GM18507 (cell line): ENCODE results near the gene PDE3B.
A peak's percentile ranks its signal among the peaks of the same experiment; 100 is the strongest.
"Not testable (repeated sequence)": the region's sequence is repeated elsewhere in the genome, so short reads cannot be mapped to it uniquely, and the experiment has no call there.

Experiments
- DNase-seq: peaks from one replicate; pipeline ENCODE4 v3.0.0; 2011; ENCODE audit warnings: low read depth; ENCODE audit not compliant: insufficient read length; ENCODE audit errors: extremely low spot score
- FAIRE-seq: peaks from 2 replicates; lab custom pipeline; 2011; peaks lifted over from hg19 to GRCh38; lab: Jason Lieb, UNC

Gene PDE3B

DNA sequence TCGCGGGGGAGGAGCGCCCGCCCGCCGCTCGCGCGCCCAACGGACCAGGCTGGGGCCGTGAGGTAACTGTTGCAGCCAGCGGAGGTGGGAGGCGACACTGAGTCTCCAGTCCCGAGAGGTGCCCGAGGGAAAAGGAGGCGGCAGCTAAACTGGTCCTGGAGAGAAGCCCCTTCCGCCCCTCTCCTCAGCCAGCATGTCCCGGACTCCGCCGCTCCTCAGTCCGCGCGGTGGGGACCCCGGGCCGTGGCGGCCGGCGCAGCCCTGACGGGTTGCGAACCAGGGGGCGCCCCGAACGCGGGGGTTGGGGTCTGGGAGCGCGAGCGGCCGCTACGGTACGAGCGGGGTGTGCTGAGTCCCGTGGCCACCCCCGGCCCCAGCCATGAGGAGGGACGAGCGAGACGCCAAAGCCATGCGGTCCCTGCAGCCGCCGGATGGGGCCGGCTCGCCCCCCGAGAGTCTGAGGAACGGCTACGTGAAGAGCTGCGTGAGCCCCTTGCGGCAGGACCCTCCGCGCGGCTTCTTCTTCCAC is at the start of gene PDE3B:
PDE3B (plus strand) TSS at position 108 of the 529 bp plus-strand sequence; CDS start at position 380, 272 bp downstream.
- FAIRE-seq (no peak), DNase-seq (no peak)

DNA sequence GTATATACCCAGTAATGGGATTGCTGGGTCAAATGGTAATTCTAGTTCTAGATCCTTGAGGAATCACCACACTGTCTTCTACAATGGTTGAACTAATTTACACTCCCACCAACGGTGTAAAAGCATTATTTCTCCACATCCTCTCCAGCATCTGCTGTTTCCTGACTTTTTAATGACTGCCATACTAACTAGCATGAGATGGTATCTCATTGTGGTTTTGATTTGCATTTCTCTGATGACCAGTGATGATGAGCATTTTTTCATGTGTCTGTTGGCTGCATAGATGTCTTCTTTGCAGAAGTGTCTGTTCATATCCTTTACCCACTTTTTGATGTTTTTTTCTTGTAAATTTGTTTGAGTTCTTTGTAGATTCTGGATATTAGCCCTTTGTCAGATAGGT is 48.3 kb upstream of the PDE3B start:
- not testable (repeated sequence) for DNase-seq, FAIRE-seq

DNA sequence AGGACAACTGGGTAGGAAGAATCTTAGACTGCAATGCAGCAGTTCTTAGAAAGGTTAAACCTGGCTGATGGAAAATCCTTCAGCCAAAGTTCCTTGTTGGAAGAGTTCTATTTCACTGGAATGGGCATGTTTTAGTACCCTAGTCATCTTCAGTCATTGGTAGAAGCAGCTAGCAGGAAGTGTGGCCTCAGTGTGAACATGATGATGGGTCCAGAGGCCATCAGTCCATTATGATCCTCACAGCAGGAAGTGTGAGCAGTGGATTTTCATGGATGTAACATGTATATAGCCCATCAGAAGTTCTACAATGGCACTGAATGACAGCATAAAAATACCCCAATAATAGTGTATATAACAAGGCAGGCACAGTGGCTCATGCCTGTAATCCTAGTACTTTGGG is 35.9 kb upstream of the PDE3B start:
- no peak for FAIRE-seq
- DNase-seq, result no peak

DNA sequence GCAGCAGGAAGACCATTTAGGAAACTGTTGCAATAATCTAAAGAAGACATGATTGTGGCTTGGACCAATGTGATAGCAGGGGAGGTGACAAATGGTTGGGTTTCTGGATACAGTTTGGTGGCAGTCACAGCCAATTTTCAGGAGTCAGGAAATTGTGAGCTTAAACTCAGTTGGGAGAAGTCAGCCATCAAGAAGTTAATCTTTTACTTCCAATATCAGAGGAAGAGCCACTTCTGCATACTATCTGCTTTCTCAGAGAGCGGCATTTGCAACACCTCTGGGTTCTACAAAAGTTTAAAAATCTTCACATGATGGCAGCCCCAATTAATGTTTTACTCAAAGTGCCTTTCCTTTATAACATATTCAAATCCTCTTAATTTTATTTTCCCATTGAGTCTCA is 33.7 kb upstream of the PDE3B start:
- FAIRE-seq, result no peak
- no peak for DNase-seq

DNA sequence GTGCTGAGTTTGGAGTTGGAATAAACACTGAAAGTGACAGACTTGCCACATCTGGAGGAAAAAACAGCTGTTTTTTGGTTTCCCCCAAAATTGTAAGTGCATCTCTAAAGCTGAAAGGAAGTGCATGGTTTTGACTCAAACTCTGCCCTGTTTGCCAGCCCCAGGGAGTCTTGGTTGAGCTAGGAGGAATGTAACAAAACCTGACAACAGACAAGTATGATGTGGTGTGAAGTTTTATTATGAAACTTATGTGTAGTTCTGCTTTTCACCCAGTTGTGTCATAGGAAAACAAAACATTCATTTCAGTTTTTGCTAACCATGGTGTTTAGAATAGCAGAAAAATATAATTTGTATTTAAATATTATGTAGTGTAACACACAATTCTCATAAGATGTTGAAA is 31.7 kb upstream of the PDE3B start:
- DNase-seq, result no peak
- FAIRE-seq, result no peak

DNA sequence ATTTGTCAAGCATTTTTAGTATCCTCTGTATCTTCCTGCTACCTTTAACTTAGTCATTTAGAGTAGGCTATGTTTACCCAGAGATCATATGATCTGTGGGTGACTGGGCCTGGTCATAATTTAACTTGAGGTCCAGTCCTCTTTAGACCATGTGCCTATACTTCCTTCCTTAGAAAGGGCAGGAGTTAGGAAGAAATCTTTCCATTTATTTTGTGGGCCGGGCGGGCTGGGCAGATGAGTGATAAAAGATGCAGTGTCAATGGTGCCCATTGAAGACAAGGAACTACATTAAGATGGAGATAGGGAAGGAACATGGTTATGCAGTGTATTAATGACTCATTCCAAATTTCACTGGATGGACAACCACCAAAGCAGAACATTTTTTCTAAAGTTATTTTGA is 30.9 kb upstream of the PDE3B start:
- DNase-seq, result no peak
- no peak for FAIRE-seq

DNA sequence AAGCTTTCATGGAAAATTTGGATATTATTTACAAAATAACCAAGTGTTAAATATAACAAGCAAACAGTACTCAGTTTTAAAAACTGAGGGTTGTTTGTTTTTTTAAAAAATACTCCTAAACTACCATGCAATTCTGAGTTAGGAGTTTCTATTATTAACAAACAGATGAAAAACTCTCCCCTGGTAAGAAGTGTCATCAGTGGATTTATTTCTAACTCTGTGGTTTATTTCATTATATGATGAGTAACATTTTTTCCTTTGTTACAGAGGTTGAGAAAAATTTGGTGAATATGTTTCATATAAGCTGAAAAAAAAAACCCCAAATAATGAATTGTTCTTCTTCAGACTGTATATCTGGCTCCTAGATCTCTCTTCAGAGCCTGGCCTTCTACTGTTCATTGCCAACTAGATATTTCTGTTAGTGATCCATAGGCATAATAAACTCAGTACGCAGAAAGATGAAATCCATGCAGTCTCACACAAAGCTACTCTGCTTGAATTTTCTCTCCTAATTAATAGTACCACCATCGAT is 29.4 kb upstream of the PDE3B start:
- DNase-seq (no peak), FAIRE-seq (no peak)

DNA sequence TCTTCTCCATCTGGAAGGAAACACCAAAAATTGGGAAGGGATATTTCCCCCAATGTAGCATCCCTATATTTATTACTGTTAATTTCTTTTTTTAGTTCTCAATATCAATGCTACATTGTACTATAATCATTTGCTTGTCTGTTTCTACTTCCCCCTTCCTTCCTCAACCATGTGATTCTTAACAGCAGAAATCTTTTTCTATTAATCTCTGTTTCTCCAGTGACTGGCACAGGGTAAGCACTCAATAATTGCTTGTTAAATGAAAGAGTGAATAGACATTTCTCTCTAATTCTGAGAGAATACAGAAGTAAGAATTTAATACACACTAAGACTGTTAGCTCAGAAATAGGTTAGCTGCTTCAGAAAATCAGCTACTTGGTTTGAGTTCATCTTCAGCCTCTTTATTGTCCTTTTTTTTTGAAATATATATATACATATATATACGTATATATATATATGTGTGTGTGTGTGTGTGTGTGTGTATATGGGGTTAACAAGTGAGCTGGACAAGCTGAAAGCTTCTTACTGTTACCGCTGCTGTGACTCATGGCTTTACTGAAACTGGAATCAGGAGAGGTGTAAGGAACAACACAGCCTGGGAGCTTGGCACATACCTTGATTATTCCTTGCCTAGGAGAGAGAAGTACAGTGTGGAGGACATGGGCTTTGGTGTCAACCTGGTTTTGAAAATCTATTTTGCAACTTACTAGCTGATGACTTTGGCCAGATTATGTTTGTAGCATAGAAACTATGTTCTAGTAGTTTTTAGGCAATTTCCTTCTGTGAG is 26.2 kb upstream of the PDE3B start:
- no peak for FAIRE-seq
- no peak for DNase-seq

DNA sequence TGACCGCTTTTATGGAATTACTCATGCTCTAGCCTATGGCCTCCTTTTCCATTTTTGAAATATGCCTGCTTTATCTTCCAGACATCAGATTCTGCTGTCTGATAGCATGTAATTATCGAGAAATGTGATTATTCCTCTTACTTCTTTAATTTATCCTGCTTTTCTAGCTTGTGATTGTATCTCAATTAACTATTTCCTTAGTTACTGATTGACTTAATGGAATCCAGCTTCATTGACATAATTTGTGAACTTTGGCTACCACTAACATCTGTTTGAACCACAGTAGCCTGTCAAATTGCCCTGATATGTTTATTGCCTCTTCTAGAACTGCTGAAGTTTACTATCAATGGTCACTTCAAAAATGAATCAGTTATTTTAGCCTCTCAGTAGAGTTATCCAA is 25.5 kb upstream of the PDE3B start:
- no peak for FAIRE-seq
- no peak for DNase-seq

DNA sequence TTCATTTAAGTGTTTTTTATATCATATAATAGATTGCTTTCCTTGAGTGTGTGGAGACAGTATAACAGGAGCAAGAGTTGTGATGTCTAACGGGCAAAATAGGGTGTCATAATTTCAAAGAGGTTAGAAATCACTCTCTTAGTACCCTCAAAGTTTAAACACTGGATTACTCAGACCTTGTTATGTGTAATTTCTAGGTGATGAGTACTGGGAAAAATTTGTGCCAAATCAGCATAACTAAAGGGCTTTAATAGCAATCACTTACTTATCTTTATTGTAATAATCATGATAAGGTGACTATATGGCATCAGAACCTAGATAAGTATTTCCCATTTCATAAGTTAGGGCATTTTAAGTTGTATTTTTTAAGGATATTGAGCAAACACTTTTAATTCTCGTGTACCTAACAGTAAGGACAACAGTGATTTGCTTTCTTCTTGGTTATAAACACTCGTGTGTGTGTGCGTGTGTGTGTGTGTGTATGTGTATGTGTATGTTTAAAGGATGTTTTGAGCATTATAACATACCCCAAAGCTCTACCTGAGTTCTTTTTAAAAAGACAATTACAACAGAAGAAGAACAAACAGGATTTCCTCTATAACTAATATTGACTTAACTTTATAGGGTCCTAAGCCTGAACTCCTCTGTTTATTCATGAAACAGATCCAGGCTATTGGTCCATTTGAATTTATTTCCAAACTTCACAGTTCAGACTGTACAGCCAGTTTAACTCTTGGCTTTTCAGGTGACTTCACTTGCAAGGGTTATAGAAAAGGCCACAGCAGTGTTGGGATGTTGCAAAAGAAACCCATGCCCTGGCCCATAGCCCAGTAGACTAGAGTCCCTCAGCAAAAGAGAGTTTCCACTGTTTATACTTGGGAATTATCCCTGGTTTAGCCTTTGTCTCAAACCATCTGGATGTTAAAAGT is 23.7 kb upstream of the PDE3B start:
- no peak for DNase-seq
- FAIRE-seq, result no peak

DNA sequence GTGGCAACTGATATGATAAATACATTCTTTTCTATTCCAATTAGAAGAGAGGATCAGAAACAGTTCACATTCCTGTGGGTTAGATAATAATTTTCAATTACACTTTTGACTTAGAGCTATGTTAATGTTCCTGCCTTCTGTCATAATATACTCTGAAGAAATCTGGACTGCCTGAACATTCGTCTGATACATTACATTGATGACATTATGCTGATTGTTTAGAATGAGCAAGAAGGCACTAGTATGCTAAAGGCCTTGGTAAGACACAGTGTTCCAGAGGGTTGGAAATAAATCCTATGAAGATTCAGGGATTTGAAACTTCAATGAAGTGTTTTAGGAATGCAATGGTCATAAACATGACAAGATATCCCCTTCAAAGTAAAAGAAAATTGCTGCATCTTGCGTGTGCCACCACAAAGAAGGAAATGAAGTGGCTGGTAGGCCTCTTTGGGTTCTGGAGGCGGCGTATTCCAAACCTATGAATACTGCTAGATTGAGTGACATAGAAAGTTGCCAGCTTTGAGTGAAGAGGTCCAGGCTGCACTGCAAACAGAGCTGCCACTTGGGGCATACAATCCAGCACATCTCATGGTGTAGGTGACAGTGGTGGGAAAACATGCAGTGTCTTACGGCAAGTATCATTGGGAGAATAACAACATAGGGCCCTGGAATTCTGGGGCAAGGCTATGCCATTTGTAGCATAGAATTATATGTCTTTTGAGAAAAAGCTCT is 21.2 kb upstream of the PDE3B start:
- no peak for FAIRE-seq
- DNase-seq, result no peak

DNA sequence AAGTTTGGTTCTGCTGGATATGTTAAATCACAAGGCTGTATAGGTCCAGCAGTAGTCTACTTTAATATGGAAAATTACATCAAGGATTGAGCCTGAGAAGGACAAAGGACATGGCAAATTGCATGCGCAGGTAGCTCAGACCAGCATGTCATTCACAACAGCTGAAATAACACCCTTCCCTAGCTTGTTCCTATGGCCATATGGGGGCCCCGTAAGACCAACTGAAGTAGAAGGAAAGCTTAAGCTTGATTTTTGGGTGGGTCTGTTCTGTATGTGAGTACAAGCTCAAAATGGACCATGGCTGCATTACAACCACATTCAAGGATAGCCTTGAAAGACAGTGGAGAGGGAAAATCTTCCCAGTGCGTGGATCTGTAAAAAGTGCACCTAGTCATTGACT is 20.6 kb upstream of the PDE3B start:
- no peak for DNase-seq
- FAIRE-seq, result no peak

DNA sequence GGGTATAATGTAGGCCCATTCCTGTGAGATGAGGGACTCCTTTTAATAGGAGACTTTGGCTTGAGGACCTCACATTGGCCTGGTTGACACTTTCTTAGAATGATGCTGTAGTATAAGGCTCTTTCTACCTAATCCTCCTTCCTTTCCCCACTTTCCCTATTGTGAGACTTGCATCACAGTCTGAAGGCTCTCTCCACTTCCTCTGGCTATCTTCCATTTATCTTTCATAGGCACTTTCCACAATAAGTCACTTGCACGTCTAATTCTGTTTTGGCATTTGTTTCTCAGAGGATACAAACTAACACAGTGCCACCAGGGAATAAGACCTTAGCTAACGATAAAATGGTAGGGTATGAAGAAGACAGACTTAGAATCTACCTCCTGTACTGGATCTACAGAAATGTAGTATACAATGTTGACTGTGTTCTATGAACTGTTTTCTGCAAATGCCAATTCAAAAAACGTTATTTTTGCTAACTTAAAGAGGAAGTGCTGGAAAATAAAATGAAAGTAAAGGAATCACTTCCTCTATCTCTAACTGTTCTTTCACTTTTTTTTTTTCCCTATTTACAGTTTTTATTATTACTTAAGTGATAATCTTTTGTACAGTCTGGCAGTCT is 17.9 kb upstream of the PDE3B start:
- FAIRE-seq, result peak; percentile 47
- no peak for DNase-seq

DNA sequence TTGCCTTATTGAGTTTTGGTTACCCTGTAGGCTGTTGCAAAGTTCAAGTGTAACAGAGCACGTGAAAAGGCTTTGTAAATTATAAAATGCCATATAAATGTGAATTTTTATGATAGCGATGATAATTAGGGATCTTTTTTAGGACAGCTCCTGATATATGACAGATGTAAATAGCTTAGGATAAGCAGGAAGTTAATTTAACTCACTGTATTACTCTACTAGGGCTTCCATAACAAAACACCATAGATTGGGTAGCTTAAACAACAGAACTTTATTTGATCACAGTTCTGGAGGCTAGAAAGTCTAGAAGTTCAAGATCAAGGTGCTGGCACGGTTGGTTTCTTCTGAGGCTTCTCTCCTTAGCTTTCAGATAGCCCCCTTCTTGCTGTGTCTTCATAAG is 17.0 kb upstream of the PDE3B start:
- FAIRE-seq (no peak), DNase-seq (no peak)

DNA sequence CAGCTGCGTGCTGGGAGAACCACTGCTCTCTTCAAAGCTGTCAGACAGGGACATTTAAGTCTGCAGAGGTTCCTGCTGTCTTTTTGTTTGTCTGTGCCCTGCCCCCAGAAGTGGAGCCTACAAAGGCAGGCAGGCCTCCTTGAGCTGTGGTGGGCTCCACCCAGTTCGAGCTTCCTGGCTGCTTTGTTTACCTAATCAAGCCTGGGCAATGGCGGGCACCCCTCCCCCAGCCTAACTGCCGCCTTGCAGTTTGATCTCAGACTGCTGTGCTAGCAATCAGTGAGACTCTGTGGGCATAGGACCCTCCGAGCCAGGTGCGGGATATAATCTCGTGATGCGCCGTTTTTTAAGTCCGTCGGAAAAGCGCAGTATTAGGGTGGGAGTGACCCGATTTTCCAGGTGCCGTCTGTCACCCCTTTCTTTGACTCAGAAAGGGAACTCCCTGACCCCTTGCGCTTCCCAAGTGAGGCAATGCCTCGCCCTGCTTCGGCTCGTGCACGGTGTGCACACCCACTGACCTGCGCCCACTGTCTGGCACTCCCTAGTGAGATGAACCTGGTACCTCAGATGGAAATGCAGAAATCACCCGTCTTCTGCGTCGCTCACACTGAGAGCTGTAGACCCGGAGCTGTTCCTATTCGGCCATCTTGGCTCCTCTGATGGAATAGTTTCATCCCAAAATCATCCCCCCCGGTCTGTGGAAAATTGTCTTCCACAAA is 9.9 kb upstream of the PDE3B start:
- DNase-seq, FAIRE-seq: not testable (repeated sequence)

DNA sequence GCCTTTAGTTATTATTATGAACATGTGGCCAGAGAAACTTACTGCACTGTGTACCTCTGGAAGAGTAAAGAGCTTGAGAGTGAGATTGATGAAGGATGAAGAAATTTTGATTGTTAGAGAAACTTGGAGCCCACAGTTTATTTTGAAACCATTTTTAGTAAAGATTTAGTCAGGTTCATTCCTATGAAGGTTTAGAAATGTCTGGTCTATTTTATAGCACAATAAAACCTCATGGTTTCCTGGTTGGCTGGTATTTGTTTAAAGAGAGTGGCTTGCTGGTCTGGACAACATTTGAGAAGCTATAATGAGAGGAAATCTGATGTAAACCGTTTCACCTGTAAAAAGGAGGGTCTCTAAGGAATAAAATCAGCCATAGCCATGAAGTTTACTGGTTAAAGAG is 8.8 kb upstream of the PDE3B start:
- no peak for FAIRE-seq
- no peak for DNase-seq

DNA sequence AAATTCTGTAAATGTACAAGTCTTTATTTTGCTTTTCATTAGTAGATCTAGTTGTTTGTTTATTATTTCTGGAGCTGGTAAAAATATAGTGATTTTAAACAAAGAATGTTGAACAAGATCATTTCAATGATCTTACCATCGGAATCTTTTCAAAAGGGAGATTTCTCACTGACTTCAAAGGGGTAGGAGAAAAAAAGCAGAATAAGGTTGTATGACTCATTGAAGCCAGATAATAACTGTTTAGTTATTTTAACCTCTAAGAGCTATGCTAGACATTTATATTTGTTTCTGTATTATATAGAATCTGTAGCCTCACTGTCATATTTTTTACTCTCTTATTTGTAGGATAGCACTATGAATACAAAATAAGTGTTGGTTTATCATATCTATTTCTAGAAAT is 8.1 kb upstream of the PDE3B start:
- FAIRE-seq, result no peak
- no peak for DNase-seq

DNA sequence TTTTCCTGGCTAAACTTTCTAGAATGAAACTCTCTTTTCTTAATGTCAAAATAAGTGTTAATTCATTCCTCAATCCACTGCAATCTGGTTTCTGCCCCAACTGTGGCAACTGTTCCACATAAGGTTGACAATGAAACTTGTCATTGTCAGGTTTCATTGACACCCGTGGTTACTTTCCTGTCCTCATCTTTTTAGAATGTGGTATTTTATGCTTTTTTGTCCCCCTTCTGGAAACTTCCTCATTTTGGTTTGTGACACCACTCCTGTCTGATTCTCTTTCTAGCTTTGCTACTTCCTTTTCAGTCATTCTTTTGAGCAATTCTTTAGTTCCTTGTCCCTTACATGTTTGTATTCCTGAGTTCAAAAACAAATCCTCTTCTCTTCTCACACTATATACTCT is 7.5 kb upstream of the PDE3B start:
- DNase-seq (no peak), FAIRE-seq (no peak)
